Ishikawa (cell line): ENCODE data around the gene ZMAT3.

ENCODE experiments used
- CEBPB ChIP-seq: IDR thresholded peaks from 2 replicates; pipeline ENCODE4 v1.6.1; 2012
- CREB1 ChIP-seq: IDR thresholded peaks from 2 replicates; pipeline ENCODE4 v1.6.1; 2012; ENCODE audit warnings: low read depth
- EGR1 ChIP-seq: IDR thresholded peaks from 2 replicates; pipeline ENCODE4 v1.6.1; 2012
- EP300 ChIP-seq: IDR thresholded peaks from 2 replicates; pipeline ENCODE4 v1.6.1; 2012; ENCODE audit warnings: borderline replicate concordance
- MAX ChIP-seq: IDR thresholded peaks from 2 replicates; pipeline ENCODE4 v1.6.1; 2012
- NFIC ChIP-seq: IDR thresholded peaks from 2 replicates; pipeline ENCODE4 v1.6.1; 2012
- RAD21 ChIP-seq: IDR thresholded peaks from 2 replicates; pipeline ENCODE4 v1.6.1; 2012; ENCODE audit warnings: low read depth
- REST ChIP-seq: IDR thresholded peaks from 2 replicates; pipeline ENCODE4 v1.6.1; 2012; ENCODE audit warnings: low read depth, mild to moderate bottlenecking
- TAF1 ChIP-seq: IDR thresholded peaks from 2 replicates; pipeline ENCODE4 v1.6.1; 2012; ENCODE audit warnings: low read depth, mild to moderate bottlenecking
- TCF12 ChIP-seq: IDR thresholded peaks from 2 replicates; pipeline ENCODE4 v1.6.1; 2012; ENCODE audit warnings: low read depth
- TEAD4 ChIP-seq: IDR thresholded peaks from 2 replicates; pipeline ENCODE4 v1.6.1; 2012
- USF1 ChIP-seq: IDR thresholded peaks from 2 replicates; pipeline ENCODE4 v1.6.1; 2012
- YY1 ChIP-seq: IDR thresholded peaks from 2 replicates; pipeline ENCODE4 v1.6.1; 2012; ENCODE audit warnings: low read depth
- ZBTB7A ChIP-seq: IDR thresholded peaks from 2 replicates; pipeline ENCODE4 v1.6.1; 2012; ENCODE audit warnings: low read depth

GRCh38 chr3:179038216-179038898 is 33.3 kb downstream of the ZMAT3 start:
- TF ChIP-seq CREB1, result no peak
- TF ChIP-seq RAD21, result no peak
- TF ChIP-seq TCF12, result no peak
- TF ChIP-seq YY1, result no peak
- TF ChIP-seq REST, result no peak
- no peak for TF ChIP-seq MAX
- no peak for TF ChIP-seq EP300
- no peak for TF ChIP-seq TAF1
- no peak for TF ChIP-seq TEAD4
- no peak for TF ChIP-seq EGR1
- no peak for TF ChIP-seq USF1
- no peak for TF ChIP-seq CEBPB
- TF ChIP-seq NFIC, result no peak
- no peak for TF ChIP-seq ZBTB7A
